A673 (cell line): ENCODE measurements around the gene RC3H1. TPM values are rescaled to one million over a fixed set of nuclear protein-coding genes. Genes with fewer than 3 reads are reported as not detected.
"Not testable (repeated sequence)": the region's sequence is repeated elsewhere in the genome, so short reads cannot be mapped to it uniquely, and the experiment has no call there.

Experiments used
- BruUV-seq: library from RNA; stranded (reverse); fragments of 400-500 nt; replicated peaks from 2 replicates; lab custom pipeline; 2021; lab: Mats Ljungman, UMichigan
- CTCF ChIA-PET: fragments of 300-600 bp; sonication (Branson Sonifier 250); formaldehyde crosslinking; loops from one replicate; lab custom pipeline; 2022; ENCODE audit warnings: antibody characterized with exemption; lab: Charles Lee
- POLR2A ChIA-PET: fragments of 300-600 bp; sonication (Branson Sonifier 250); formaldehyde crosslinking; loops from one replicate; lab custom pipeline; 2022; ENCODE audit warnings: antibody characterized with exemption; ENCODE audit not compliant: low non-redundant PET; lab: Charles Lee
- DNase-seq: peaks from one replicate; pipeline ENCODE4 v3.0.0-alpha.2; 2015; ENCODE audit warnings: low spot score
- H3K27ac ChIP-seq: fragments of 200-600 bp; sonication (generic); 2 replicates; pipeline ENCODE4 v1.5.1; 2016; ENCODE audit warnings: mixed run types, low read depth, mild to moderate bottlenecking, mixed read lengths, antibody characterized with exemption, low read length; ENCODE audit not compliant: poor library complexity, severe bottlenecking
- H3K27me3 ChIP-seq: fragments of 200-600 bp; sonication (generic); replicated peaks from 2 replicates; pipeline ENCODE4 v1.6.1; 2017; ENCODE audit warnings: mixed run types, low read depth, mild to moderate bottlenecking, mixed read lengths, antibody characterized with exemption, low read length; ENCODE audit not compliant: insufficient read depth, poor library complexity
- H3K36me3 ChIP-seq: fragments of 200-600 bp; sonication (generic); 2 replicates; pipeline ENCODE4 v1.6.1; 2016; ENCODE audit warnings: mixed run types, mild to moderate bottlenecking, mixed read lengths, antibody characterized with exemption, low read length; ENCODE audit not compliant: insufficient read depth, poor library complexity, severe bottlenecking
- H3K4me1 ChIP-seq: fragments of 200-600 bp; sonication (generic); 2 replicates; pipeline ENCODE4 v1.6.1; 2017; ENCODE audit warnings: mixed run types, mild to moderate bottlenecking, mixed read lengths, antibody characterized with exemption, low read length; ENCODE audit not compliant: insufficient read depth, poor library complexity, severe bottlenecking
- H3K4me3 ChIP-seq: fragments of 200-600 bp; sonication (generic); 2 replicates; pipeline ENCODE4 v1.5.1; 2016; ENCODE audit warnings: low read depth, mixed run types, mild to moderate bottlenecking, mixed read lengths, low read length; ENCODE audit not compliant: poor library complexity, severe bottlenecking
- H3K9me3 ChIP-seq: fragments of 200-600 bp; sonication (generic); 2 replicates; pipeline ENCODE4 v1.6.1; 2016; ENCODE audit warnings: mixed run types, low read depth, mild to moderate bottlenecking, mixed read lengths, antibody characterized with exemption, low read length; ENCODE audit not compliant: poor library complexity, severe bottlenecking
- CTCF ChIP-seq: fragments of 300-800, 200-600 bp; sonication (generic); conservative IDR thresholded peaks from 2 replicates; pipeline ENCODE4 v1.5.1; 2017; ENCODE audit warnings: low read depth, mild to moderate bottlenecking, antibody characterized with exemption, low read length, moderate library complexity, mixed read lengths
- EZH2 ChIP-seq: fragments of 200-600 bp; sonication (generic); IDR thresholded peaks from 2 replicates; pipeline ENCODE4 v1.6.1; 2017; ENCODE audit warnings: borderline replicate concordance, low read depth, mild to moderate bottlenecking, mixed read lengths, antibody characterized with exemption, low read length; ENCODE audit not compliant: poor library complexity, severe bottlenecking
- intact Hi-C: fragments of 100-400 bp; cut with micrococcal nuclease; formaldehyde crosslinking; loops from one replicate; pipeline ENCODE4 v1.10.0; 2022; ENCODE audit not compliant: unreplicated experiment
- total RNA-seq: library from RNA; stranded (reverse); gene quantifications from 2 replicates; pipeline ENCODE4 v1.2.3, GENCODE V29; 2021

RC3H1 gene
- total RNA-seq, 1 experiment from 2014 or later: 27.2 TPM

GRCh38 chr1:173996995-173997394 lies 25.2 kb downstream of the RC3H1 start:
- H3K9me3 ChIP-seq: no peaks in the 10 kb centered on the region
- H3K36me3 ChIP-seq: peaks cover 10% of the 10 kb centered on the region
- H3K4me1 ChIP-seq: peaks cover 8% of the 10 kb centered on the region
- CTCF ChIA-PET: no interaction called here
- no TSS peak for BruUV-seq
- intact Hi-C loops: no loop called here
- POLR2A ChIA-PET: no interaction called here
- TF ChIP-seq EZH2 (no peak), CTCF (no peak)
- H3K4me3 ChIP-seq: no peak overlapping the region
- no peak overlapping the region for H3K27ac ChIP-seq
- no peaks in the 10 kb centered on the region for H3K27me3 ChIP-seq
- DNase-seq: no peak

GRCh38 chr1:173995475-173995874 lies 26.7 kb downstream of the RC3H1 start:
- Histone ChIP-seq H3K27ac (no peak overlapping the region), H3K27me3 (no peaks in the 10 kb centered on the region), H3K9me3 (no peaks in the 10 kb centered on the region), H3K36me3 (peaks cover 18% of the 10 kb centered on the region), H3K4me1 (peaks cover 3% of the 10 kb centered on the region), H3K4me3 (no peak overlapping the region)
- ChIA-PET CTCF (no interaction called here), POLR2A (no interaction called here)
- DNase-seq: no peak
- BruUV-seq: no TSS peak
- TF ChIP-seq EZH2 (no peak), CTCF (no peak)
- intact Hi-C loops: no loop called here

GRCh38 chr1:173993948-173994347 lies 28.2 kb downstream of the RC3H1 start:
- H3K9me3 ChIP-seq, H3K27ac ChIP-seq, H3K4me1 ChIP-seq, DNase-seq, H3K4me3 ChIP-seq, H3K27me3 ChIP-seq, CTCF ChIA-PET, intact Hi-C loops, BruUV-seq: not testable (repeated sequence)
- peaks cover 18% of the 10 kb centered on the region for H3K36me3 ChIP-seq
- POLR2A ChIA-PET: interaction anchor here (0.6 kb wide), 1 partner anchor 55 kb away, joined by 3 read pairs; no protein-coding TSS in a partner anchor

GRCh38 chr1:173988068-173988467 lies 34.1 kb downstream of the RC3H1 start:
- peaks cover 25% of the 10 kb centered on the region for H3K36me3 ChIP-seq
- H3K27ac ChIP-seq: no peak overlapping the region
- TF ChIP-seq CTCF: no peak
- no peak for TF ChIP-seq EZH2
- DNase-seq: no peak
- ChIA-PET CTCF (no interaction called here), POLR2A (interaction anchor here (0.6 kb wide), 1 partner anchor 27 kb away, joined by 12 read pairs; no protein-coding TSS in a partner anchor)
- H3K4me3 ChIP-seq: no peak overlapping the region
- BruUV-seq: no TSS peak
- no peaks in the 10 kb centered on the region for H3K27me3 ChIP-seq
- intact Hi-C loops: no loop called here
- no peaks in the 10 kb centered on the region for H3K9me3 ChIP-seq
- H3K4me1 ChIP-seq: no peaks in the 10 kb centered on the region
